DMS53 treated with DMSO at 0.1 percent for 48 hours (cell line): ENCODE data around the gene ANO6.

Source experiments
- DNase-seq: peaks from one replicate; lab custom pipeline; 2025; ENCODE audit not compliant: unreplicated experiment; lab: John Stamatoyannopoulos, UW

ANO6 gene

DNA sequence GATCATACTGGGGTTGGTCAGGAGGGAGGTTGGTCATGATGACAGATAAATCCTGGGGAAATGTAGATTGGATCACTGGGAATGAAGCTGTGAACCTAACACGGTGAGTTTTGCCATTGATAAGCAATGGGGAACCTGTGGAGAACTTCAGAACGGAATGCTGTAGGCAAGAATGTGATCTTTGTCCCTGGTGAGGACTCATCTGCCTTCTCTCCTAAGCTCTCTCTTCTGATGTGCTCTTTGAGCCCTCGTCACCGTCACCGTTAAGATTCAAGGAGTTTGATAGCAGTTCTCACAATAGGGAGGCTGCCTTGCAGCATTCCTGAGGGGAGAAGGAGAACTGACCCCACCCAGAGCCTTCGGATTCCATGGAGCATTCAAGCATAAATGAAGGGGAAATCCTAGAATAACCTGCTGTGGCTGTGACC is 217.6 kb downstream of the ANO6 start:
- DNase-seq: no peak

DNA sequence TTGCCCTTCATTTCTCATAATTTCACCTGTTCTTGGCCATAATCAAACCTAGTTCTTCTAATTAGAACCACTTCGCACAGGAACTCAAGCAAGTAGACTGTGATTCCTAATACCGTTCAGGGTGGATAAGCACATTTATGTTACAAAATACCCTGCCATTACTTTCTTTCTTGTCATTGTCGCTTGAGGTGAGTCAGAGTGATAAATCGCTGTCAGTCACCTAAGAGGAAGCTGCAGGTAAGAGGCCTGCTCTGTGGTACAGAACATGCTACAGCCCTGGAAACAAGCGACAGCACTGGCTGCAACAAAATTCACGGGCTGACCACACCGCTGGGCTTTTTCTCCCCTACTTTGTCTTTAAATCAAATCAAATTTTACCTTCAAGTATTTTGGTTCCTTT is 218.2 kb downstream of the ANO6 start:
- no peak for DNase-seq

DNA sequence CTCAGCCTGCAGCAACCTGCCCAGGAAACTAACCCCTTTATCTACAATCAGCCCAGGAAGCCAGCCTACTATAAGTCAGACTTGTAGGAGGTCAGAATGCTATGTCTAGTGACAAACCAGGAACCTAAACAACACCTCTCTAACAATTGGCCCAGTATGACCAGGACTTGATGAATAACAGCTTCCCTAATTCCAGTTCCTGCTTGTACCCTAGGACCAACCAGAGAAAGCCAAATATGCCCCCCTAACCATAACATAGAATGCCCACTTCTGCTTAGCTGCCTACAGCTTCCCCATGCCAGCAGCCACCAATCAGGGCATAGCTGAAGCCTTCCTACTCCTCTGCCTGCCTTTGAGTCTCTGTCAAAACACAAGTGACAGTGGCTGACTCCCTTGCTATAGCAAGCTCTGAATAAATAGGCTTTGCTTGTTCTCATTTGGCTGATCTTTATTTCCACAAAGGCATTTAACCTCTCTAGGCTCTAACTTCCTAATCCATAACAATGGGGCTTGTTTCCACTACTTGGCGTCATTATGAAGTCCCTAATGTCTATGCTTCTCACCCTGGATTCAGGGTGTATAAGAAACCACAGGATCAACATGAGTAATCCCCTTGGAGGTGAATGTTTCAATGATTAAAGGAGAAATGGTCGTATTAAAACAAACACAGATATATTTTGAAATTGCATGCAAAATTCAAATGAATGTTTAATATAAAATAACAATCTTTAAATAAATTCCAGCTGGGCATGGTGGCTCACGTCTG is 220.2 kb downstream of the ANO6 start:
- no peak for DNase-seq

DNA sequence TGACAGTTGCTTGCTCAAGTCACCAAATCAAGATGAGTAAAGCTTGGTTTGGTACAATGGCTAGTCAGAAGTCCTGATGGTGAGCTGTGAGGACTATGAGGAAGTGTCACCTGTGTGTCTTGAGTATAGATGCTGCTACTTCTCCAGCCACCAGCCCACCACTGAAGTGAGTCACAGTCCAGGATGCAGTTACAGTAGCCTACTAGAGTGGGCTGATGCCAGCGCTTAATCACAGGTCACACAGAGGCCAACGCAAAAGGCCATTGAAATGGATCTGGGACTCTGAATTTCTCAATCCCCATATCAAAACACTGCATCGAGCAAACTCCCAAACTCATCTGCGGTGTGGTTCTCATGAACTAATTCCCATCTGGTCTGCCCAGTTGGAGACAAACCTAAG is 223.1 kb downstream of the ANO6 start:
- DNase-seq: no peak

DNA sequence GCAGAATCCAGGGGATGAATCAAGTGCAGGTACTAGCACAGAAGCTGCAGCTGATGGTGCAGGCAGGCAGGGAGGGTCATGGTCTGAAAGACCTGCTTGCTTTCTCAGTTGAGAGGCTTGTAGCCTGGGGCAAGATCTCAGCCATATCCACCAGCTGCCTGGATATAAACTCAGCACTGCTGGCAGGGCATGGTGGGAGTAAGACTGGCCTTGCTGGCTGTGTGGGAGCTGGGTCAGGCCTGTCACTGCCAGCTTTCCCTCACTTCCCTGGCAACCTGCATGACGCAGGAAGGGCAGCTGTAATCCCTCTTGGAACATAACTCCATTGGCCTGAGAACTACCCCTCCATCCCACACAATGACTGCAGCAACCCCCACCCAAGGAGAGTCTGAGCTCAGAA is 230.1 kb downstream of the ANO6 start:
- DNase-seq: no peak

DNA sequence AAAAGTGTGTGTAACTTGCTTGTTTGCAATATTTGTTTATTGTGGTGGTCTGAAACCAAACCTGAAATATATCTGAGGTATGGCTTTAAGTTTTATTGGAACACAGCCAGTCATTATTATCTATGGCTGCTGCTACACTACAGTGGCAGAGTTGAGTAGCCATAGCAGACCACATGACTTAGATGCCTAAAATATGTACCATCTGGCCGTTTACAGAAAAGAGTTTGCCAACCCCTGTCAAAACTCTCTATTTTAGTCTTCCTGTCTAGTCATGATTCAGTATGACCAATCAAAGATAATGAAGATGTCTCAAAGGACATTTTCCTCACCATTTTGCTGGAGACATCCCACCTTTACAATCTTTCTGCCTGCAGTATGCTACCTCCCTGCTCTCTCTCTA is 242.3 kb downstream of the ANO6 start:
- no peak for DNase-seq

DNA sequence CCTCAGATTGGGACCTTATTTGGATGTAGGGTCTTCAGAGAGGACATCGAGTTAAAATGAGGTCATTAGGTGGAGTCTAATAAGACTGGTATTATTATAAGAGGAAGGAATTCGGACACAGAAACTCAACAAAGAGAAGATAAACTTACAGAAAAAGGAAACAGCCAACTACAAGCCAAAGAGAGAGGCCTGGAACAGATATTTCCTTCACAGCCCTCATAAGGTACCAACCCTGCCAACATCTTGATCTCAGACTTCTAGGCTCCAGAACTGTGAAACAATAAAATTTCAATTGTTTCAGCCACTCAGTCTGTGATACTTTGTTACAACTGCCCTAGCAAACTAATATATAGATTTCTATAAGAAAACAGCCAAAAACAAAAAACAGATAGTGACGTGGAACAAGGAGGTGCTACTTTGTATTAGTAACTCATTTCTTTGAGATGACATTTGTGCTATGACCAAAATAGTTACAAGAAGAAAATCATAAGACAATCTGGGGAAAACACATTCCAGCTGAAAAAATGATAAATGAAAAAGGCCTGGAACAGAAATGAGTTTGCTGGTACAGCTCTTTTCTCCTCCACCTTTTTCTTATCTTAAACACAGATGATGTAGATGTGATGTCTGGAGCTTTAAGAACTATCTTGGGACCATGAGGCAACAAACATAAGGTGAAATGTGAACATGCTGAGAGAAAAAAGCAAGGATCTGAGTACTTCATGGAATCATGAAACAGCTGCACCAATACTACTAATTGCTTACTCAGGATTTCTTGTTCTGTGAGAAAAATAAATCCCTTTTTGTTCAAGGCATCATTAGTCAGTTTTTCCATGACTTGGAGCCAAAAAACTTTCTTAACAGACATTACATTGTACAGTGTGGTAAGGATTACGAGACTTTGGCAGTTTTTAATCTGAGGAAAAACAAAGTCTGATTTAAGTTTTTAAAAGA is 243.2 kb downstream of the ANO6 start:
- no peak for DNase-seq

DNA sequence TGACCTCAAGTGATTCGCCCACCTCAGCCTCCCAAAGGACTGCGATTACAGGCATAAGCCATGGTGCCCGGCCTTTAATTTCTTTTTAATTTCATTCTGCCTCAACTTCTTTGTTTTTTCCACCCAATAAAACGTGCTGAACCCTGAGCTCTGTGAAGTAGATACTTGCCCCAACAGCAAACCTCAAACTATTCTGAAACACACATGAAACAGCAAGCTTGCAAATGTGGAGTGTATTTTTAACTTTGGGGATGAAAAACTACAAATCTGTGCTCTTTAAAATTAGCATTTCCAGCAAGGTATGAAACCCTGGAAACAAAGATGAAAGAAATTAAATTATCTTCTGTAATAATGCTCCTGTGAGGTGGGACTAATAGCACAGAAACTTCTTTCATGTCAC is 246.6 kb downstream of the ANO6 start:
- DNase-seq: no peak

DNA sequence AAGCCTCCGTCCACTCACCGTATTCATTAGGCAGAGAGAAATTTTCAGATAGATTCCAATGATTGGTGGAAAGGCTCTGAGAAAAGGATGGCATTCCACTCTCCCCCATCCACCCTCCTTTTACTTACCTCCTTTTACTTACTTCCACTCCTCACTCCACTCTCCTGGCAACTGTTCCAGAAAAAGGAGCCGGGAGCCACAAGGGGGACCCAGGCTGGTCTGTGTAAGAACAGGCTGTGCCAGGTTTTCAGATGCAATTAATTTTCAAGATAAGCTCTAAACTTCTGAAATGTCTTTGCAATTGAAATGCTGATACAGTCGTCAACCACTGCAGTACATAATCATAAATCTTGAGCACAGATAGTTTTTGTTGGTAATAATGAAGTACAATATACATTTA is 248.8 kb downstream of the ANO6 start:
- DNase-seq: no peak

DNA sequence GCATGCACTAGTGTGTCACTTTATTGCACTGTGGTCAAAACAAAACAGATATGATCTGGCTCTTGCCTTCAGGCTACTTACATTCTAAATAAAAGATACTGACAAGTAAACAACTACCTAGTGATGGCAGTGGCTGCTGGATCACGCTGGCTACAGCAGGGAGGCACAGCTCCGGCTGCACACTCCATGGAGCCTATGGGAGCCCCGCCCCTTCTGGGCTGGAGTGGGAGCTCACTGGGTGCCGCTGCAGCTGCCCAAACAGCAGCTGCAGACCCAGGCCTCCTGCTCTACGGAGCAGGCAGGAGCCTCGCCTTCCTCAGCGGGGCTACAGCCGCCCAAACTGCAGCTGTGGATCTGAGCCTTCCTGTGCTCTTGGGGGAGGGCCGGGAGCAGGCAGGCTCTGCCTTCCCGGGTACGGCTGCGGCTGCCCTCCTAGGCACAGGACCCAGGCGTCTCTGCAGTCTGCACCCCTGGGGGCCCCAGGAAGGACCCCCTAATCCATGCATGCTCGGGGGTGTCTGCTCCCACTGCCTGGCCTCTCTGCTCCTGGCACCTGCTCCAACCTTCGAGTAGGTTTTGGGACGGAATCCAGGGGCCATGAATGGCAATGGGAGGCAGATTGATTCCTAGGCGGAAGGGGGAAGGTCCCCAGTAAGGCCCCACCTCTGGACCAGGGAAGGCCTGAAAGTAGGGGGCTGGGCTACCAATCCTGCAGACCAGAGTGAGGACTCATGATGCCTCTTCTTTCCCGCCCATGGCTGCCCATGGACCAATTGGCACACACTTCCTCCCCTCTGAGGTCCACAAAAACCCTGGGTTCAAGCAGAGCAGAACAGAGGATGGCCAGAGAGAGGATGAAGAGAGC is 253.1 kb downstream of the ANO6 start:
- peak; percentile 87 for DNase-seq

DNA sequence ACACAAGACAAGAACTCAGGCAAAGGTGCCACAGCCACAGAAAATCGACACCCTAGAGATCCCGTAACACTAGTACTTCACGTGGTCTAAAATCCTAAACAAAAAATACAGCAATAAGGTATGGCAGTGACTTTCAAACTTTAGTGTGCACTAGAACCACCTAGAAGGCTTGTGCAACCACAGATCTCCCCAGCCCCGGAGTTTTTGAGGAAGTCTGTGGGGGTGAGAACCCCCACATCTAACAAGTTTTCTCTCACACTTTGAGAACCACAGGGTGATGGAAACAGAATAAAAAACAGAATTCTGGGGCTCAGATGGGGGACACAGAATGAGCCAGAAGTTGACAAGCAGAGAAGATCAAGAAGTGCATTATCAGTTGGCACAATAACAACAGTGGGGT is 254.0 kb downstream of the ANO6 start:
- no peak for DNase-seq

DNA sequence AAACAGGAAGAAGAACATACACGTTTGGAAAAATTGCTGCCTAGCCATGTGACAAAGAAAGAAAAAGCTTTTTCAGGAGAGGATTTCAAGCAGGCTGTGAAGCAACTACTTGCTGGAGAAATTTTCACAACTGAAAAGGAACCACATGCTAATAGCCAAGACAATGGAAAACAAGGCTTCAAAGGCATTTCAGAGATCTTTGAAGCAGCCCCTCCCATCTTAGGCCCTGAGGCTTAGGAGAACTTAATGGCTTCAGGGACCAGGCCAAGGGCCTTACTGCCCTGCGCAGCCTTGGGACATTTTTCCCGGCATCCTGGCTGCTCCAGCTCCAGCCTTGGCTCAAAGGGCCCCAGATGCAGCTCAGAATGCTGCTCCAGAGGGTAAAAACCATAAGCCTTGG is 257.7 kb downstream of the ANO6 start:
- no peak for DNase-seq

DNA sequence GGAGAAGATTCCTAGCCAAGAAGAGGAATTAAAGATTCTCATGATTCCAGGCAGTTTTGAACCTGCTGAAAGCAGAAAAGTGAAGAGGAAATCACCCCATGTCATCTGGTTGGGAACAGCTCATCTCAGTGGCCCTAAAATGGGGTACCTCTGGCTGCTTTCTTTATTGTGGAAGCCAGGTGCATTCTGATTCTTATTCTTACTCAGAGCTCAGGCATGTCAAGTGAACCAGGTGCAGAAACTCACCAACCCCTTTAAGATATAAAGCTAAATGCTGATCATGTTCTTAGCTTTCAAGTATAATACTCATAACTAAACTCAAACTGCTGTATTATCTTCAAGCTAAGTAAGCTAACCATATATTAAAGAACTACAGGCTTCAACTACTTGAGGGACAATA is 259.7 kb downstream of the ANO6 start:
- DNase-seq: no peak

DNA sequence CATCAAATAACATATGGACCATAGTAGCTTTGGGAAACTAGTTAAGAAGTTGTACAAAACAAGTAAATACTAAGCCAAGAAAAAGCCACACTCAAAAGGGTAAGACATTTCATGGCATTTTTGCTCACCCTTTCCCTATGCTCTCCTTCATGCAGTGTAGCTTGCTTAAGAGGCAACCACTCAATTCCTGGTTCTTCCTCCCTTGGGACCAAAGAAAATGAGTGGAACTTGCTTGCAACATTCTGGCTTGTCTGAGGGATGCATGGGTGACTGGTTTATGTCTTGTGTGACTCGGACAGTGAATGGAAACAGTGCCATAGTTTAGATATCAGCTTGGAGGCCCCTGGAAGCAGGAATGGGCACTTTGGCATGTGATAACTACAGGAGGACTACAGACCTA is 261.6 kb downstream of the ANO6 start:
- DNase-seq: no peak

DNA sequence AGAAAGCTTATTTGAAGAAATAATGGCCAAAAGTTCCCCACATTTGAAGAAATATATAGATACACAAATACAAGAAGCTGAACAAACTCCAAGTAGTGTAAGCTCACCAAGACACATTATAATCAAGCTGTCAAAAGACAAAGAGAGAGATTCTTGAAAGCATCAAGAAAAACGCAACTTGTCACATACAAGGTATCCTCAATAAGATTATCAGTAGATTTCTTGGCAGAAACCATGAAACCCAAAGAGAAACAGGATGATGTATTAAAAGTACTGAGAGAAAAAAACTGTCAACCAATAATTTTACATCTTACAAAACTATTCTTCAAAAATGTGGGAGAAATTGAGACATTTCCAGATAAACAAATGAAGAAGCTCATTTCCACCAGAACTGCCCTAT is 263.0 kb downstream of the ANO6 start:
- no peak for DNase-seq

DNA sequence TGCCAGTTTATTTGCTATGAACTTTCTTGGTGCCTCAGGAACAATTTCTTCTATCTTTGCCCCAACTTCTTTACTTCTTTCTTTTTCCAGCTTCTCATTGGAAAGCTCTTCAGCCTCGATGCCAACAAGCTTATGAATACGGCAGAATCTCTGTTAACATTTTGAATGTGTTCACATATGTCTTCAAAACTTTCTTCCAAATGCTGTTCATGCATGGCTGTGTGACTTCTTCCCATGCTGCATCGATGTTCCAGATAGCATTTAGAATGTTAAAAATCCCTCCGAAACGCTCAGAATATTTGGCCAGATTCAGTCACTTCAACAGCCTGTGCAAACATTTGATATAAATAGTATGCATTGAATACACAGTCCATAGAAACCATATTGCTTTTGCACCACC is 265.9 kb downstream of the ANO6 start:
- no peak for DNase-seq

DNA sequence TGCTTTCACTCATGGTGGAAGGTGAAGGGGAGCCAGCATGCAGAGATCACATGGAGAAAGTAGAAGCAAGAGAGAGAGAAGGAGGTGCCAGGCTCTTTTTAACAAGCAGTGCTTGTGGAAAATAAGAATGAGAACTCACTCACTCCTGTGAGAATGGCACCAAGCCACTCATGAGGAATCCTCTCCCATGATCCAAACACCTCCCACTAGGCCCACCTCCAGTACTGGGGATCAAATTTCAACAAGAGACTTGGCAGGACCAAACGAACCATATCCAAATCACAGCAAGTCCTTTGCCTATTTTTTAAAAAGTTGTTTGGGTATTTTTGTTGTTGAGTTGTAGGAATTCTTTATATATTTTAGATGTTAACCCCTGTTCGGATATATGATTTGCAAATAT is 267.7 kb downstream of the ANO6 start:
- DNase-seq: no peak
